Spleen (tissue), 11 donors: ENCODE results near the gene MFSD2A. TPM values are rescaled to one million over a fixed set of nuclear protein-coding genes. Genes with fewer than 3 reads are reported as not detected.
A peak's percentile ranks its signal among the peaks of the same experiment; 100 is the strongest.
"Not testable (repeated sequence)": the region's sequence is repeated elsewhere in the genome, so short reads cannot be mapped to it uniquely, and the experiment has no call there.

Experiments used
- DNase-seq: peaks from one replicate; pipeline ENCODE4 v3.0.0-alpha.2; 2020
- H3K27ac ChIP-seq, 8 donors: fragments of 200-600 bp; sonication (generic) in 7 of 8; 1 replicate in 4 of 8; 2 replicates in 4 of 8; pipeline versions ENCODE4 v1.5.0 to v1.8.0; 2016 to 2021; ENCODE audit warnings: inconsistent platforms in 4 of 8, mild to moderate bottlenecking in 4 of 8, moderate library complexity in 1 of 8
- H3K27me3 ChIP-seq, 7 donors: fragments of 200-600 bp; sonication (generic) in 6 of 7; replicated peaks in 1 of 7; 1 replicate in 4 of 7; 2 replicates in 3 of 7; pipeline versions ENCODE4 v1.5.0 to v1.8.0; 2016 to 2021; ENCODE audit warnings: inconsistent platforms in 3 of 7, mild to moderate bottlenecking in 1 of 7
- H3K36me3 ChIP-seq, 6 donors: fragments of 200-600 bp; sonication (generic) in 5 of 6; 1 replicate in 4 of 6; 2 replicates in 2 of 6; pipeline versions ENCODE4 v1.5.0 to v1.8.0; 2016 to 2021; ENCODE audit warnings: inconsistent platforms in 2 of 6
- H3K4me1 ChIP-seq, 6 donors: fragments of 200-600 bp; sonication (generic) in 5 of 6; 1 replicate in 3 of 6; 2 replicates in 3 of 6; pipeline versions ENCODE4 v1.5.0 to v1.8.0; 2016 to 2021; ENCODE audit warnings: inconsistent platforms in 3 of 6
- H3K4me3 ChIP-seq, 8 donors: fragments of 200-600 bp; sonication (generic) in 7 of 8; 1 replicate in 4 of 8; 2 replicates in 4 of 8; pipeline versions ENCODE4 v1.5.0 to v1.8.0; 2016 to 2021; ENCODE audit warnings: inconsistent platforms in 4 of 8, mild to moderate bottlenecking in 4 of 8, moderate library complexity in 2 of 8
- H3K9me3 ChIP-seq, 8 donors: fragments of 200-600 bp; sonication (generic) in 7 of 8; 1 replicate in 4 of 8; 2 replicates in 4 of 8; pipeline versions ENCODE4 v1.5.0 to v1.8.0; 2016 to 2021; ENCODE audit warnings: inconsistent platforms in 4 of 8
- CTCF ChIP-seq, 11 experiments: fragments of 200-600 bp in 7 of 11; fragments of 450-650 bp in 4 of 11; sonication (generic) in 4 of 11; IDR thresholded peaks in 8 of 11; conservative IDR thresholded peaks in 3 of 11; 1 replicate in 7 of 11; 2 replicates in 4 of 11; pipeline versions ENCODE4 v1.4.0 to v1.8.0; 2016 to 2021; ENCODE audit warnings: antibody characterized with exemption in 11 of 11, inconsistent platforms in 4 of 11, mild to moderate bottlenecking in 1 of 11
- POLR2A ChIP-seq, 3 donors: fragments of 450-650 bp; IDR thresholded peaks; one replicate each; pipeline ENCODE4 v1.5.1; 2017; ENCODE audit warnings: antibody characterized with exemption in 3 of 3, mild to moderate bottlenecking in 1 of 3
- POLR2AphosphoS5 ChIP-seq, 3 donors: sonication (generic); formaldehyde crosslinking; IDR thresholded peaks; one replicate each; pipeline ENCODE4 v1.5.1; 2017; ENCODE audit warnings: antibody characterized with exemption in 3 of 3
- WGBS, 5 donors: extraction: QIAGEN DNeasy Blood & Tissue Kit in 3 of 5; methylation state at CpG; one replicate each; pipeline versions ENCODE4 v1.1.5 to v1.1.7; 2013 to 2018; 5-methylcytosine and 5-hydroxymethylcytosine counted together
- intact Hi-C: fragments of 100-400 bp; cut with DNase I; formaldehyde crosslinking; loops from one replicate; pipeline ENCODE4 v1.15.0; 2023; ENCODE audit warnings: low total_unique reads
- polyA plus RNA-seq, 3 donors: library from polyadenylated mRNA; stranded (reverse); fragments of 200-250 nt; gene quantifications; one replicate each; pipeline ENCODE4 v1.2.1, GENCODE V29; 2013
- total RNA-seq, 7 donors: library from RNA; depleted of rRNA in 3 of 7; stranded (reverse); fragments of >200 nt in 3 of 7; fragmentation: NEBNext Ultra II Directional in 4 of 7; extraction: Animal tissue kit (Norgen Biotek cat#: 25700) in 4 of 7; gene quantifications; one replicate each; pipeline versions ENCODE4 v1.1.0 to v1.2.1, GENCODE V29; 2016 to 2021
- donor health status: healthy with polysubstance abuse.
- donor health status: DM: no; HTN: no; CAD: no; lungs with moderate emphysema.
- donor health status: DM: no; HTN: no; CAD: no.
- donor health status: Bipolar disorder and iron deficiency.
- donor health status: healthy.
- donor health status: DM: no; HTN: no; CAD: no.
- donor health status: DM: yes; HTN: yes; CAD: no.

MFSD2A gene
- total and polyA plus RNA-seq, 10 donors, result 0.88 to 7.1 (median 3.8) TPM

DNA sequence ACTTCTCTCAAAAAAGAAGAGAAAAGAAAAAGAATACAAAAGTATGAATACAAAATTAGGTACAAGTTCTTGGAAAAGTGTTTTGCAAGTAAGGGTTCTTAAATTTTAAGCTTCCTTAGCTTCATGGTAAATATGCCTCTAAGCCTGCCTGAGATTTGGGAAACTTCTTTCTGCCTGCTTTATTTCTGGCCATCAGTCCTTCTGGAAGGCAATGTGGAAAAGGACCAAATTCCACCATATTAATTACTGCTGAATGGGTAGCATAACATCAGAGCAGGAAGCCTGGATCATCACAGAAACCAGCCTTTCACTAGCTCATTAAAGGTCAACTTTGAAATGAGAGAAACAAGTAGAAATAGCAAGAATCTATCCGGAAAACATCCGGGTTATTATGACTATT lies 46.5 kb downstream of the MFSD2A start:
- no peak for DNase-seq
- 83 to 96% (median 90%) methylated on average over 2 of the region's 2 CpGs for WGBS, 5 donors
- peaks cover under 1 to 46% (median 28%) of the 10 kb centered on the region in 6 donors for H3K4me1 ChIP-seq
- intact Hi-C loops, result no loop called here
- no peaks in the 10 kb centered on the region for H3K36me3 ChIP-seq
- H3K9me3 ChIP-seq, result peaks cover 0 to 9% (median 0%) of the 10 kb centered on the region in 8 donors
- no peak overlapping the region for H3K4me3 ChIP-seq
- no peaks in the 10 kb centered on the region for H3K27me3 ChIP-seq
- TF ChIP-seq POLR2A (IDR thresholded peaks at IDR 0.05) (no peak), POLR2AphosphoS5 (IDR thresholded peaks at IDR 0.05) (no peak), CTCF (IDR thresholded peaks at IDR 0.05 in 8 of 11, conservative IDR thresholded peaks at IDR 0.05 in 3 of 11) (no peak)
- no peak overlapping the region for H3K27ac ChIP-seq

GRCh38 chr1:40003156-40004093 lies 48.5 kb downstream of the MFSD2A start:
- 63 to 76% (median 70%) methylated on average over 10 of the region's 10 CpGs for WGBS, 5 donors
- TF ChIP-seq POLR2A (IDR thresholded peaks at IDR 0.05) (no peak), POLR2AphosphoS5 (IDR thresholded peaks at IDR 0.05) (no peak), CTCF (IDR thresholded peaks at IDR 0.05 in 8 of 11, conservative IDR thresholded peaks at IDR 0.05 in 3 of 11) (no peak)
- Histone ChIP-seq H3K9me3 (peaks cover 0 to 9% (median 2%) of the 10 kb centered on the region in 8 donors), H3K36me3 (no peaks in the 10 kb centered on the region), H3K4me3 (peak overlapping the region in 1 of 8 donors; percentile 18), H3K27ac (peak overlapping the region in 4 of 8 donors; percentile 13 to 47 (median 26)), H3K27me3 (no peaks in the 10 kb centered on the region), H3K4me1 (peaks cover 0 to 42% (median 26%) of the 10 kb centered on the region in 6 donors)
- intact Hi-C loops, result no loop called here
- no peak for DNase-seq

DNA sequence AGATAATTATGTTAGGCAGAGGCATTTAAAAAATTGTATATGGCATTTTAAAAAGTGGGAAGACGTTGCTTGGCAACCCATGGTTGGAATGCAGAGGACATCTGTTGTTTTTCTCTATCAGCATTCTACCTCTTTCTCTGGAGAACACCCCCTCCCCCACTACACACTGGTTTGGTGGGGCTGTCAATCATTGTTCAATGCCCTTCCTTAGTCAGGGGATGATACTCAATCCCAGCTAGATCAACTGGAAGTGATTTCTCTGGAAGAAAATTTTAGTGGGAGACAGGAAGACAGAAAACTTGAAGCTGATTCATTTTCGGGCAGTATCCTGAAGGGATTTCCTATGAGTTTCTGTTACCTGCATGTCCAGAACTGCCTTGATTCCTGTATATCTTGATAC lies 49.9 kb downstream of the MFSD2A start:
- Histone ChIP-seq H3K27ac (no peak overlapping the region), H3K36me3 (no peaks in the 10 kb centered on the region), H3K9me3 (peaks cover 0 to 9% (median 2%) of the 10 kb centered on the region in 8 donors), H3K4me1 (peaks cover 0 to 42% (median 26%) of the 10 kb centered on the region in 6 donors), H3K27me3 (no peaks in the 10 kb centered on the region), H3K4me3 (no peak overlapping the region)
- intact Hi-C loops, result no loop called here
- TF ChIP-seq POLR2A (IDR thresholded peaks at IDR 0.05) (no peak), CTCF (IDR thresholded peaks at IDR 0.05 in 8 of 11, conservative IDR thresholded peaks at IDR 0.05 in 3 of 11) (no peak), POLR2AphosphoS5 (IDR thresholded peaks at IDR 0.05) (no peak)
- WGBS, 5 donors, result 61 to 86% (median 75%) methylated on average over 2 of the region's 2 CpGs
- no peak for DNase-seq

GRCh38 chr1:40007481-40008034 lies 52.6 kb downstream of the MFSD2A start:
- H3K27me3 ChIP-seq, H3K27ac ChIP-seq, intact Hi-C loops, H3K9me3 ChIP-seq, DNase-seq, H3K4me3 ChIP-seq, H3K36me3 ChIP-seq: not testable (repeated sequence)
- peaks cover 0 to 22% (median 14%) of the 10 kb centered on the region in 6 donors for H3K4me1 ChIP-seq
- WGBS, 5 donors, result 85 to 91% (median 86%) methylated on average over 3 of the region's 3 CpGs
